ENCODE measurements around the gene SHTN1.

Gene SHTN1

GRCh38 chr10:116917481-116917880 is 87.5 kb downstream of the SHTN1 start:
- DNase-seq (ENCODE audit: low read depth, low spot score) = no peak

- DNase-seq (ENCODE audit: low read depth, low spot score) = no peak
These were observed 89.6 kb downstream of the SHTN1 start for GRCh38 chr10:116915340-116915739.

- no peak for DNase-seq (ENCODE audit: low read depth, low spot score)
These were observed 91.3 kb downstream of the SHTN1 start for GRCh38 chr10:116913695-116914094.

GRCh38 chr10:116912162-116912561 is 92.8 kb downstream of the SHTN1 start:
- no peak for DNase-seq (ENCODE audit: low read depth, low spot score)

- DNase-seq (ENCODE audit: low read depth, low spot score) = no peak
These were observed 94.1 kb downstream of the SHTN1 start for GRCh38 chr10:116910910-116911309.

- DNase-seq (ENCODE audit: low read depth, low spot score) = no peak
These were observed 95.7 kb downstream of the SHTN1 start for GRCh38 chr10:116909307-116909706.

GRCh38 chr10:116907245-116907987 is 97.6 kb downstream of the SHTN1 start:
- no peak for DNase-seq (ENCODE audit: low read depth, low spot score)

- DNase-seq (ENCODE audit: low read depth, low spot score) = no peak
These were observed 99.2 kb downstream of the SHTN1 start for GRCh38 chr10:116905845-116906210.

- DNase-seq (ENCODE audit: low read depth, low spot score) = no peak
These were observed 105.4 kb downstream of the SHTN1 start for GRCh38 chr10:116899626-116900025.

GRCh38 chr10:116893686-116894037 is 111.3 kb downstream of the SHTN1 start:
- no peak for DNase-seq (ENCODE audit: low read depth, low spot score)

GRCh38 chr10:116892907-116893685 is 111.9 kb downstream of the SHTN1 start:
- no peak for DNase-seq (ENCODE audit: low read depth, low spot score)

GRCh38 chr10:116891208-116891607 is 113.8 kb downstream of the SHTN1 start:
- DNase-seq (ENCODE audit: low read depth, low spot score) = no peak

GRCh38 chr10:116889066-116889465 is 115.9 kb downstream of the SHTN1 start:
- DNase-seq (ENCODE audit: low read depth, low spot score) = no peak

- DNase-seq (ENCODE audit: low read depth, low spot score) = no peak
These were observed 116.5 kb downstream of the SHTN1 start for GRCh38 chr10:116888380-116889055.

- no peak for DNase-seq (ENCODE audit: low read depth, low spot score)
These were observed 118.2 kb downstream of the SHTN1 start for GRCh38 chr10:116886772-116887171.

- no peak for DNase-seq (ENCODE audit: low read depth, low spot score)
These were observed 122.3 kb downstream of the SHTN1 start for GRCh38 chr10:116882639-116883038.

GRCh38 chr10:116880716-116881482 is 124.1 kb downstream of the SHTN1 start:
- no peak for DNase-seq (ENCODE audit: low read depth, low spot score)

- DNase-seq (ENCODE audit: low read depth, low spot score) = no peak
These were observed 125.2 kb downstream of the SHTN1 start for GRCh38 chr10:116879817-116880216.

- DNase-seq (ENCODE audit: low read depth, low spot score) = no peak
These were observed 126.9 kb downstream of the SHTN1 start for GRCh38 chr10:116878123-116878522.

GRCh38 chr10:116877391-116877790 is 127.6 kb downstream of the SHTN1 start:
- DNase-seq (ENCODE audit: low read depth, low spot score) = no peak

GRCh38 chr10:116875897-116876296 is 129.1 kb downstream of the SHTN1 start:
- no peak for DNase-seq (ENCODE audit: low read depth, low spot score)

GRCh38 chr10:116873134-116873533 is 131.9 kb downstream of the SHTN1 start:
- DNase-seq (ENCODE audit: low read depth, low spot score) = no peak

Measured in activated CD4-positive, CD25-positive, alpha-beta regulatory T cell treated with anti-CD3 and anti-CD28 coated beads, Interleukin-2, amount 50 U/mL, for 16 hours (primary cell).